LHCN-M2 (cell line): ENCODE measurements around the gene PLA2G12B. TPM values are rescaled to one million over a fixed set of nuclear protein-coding genes. Genes with fewer than 3 reads are reported as not detected.
"Not testable (repeated sequence)": the region's sequence is repeated elsewhere in the genome, so short reads cannot be mapped to it uniquely, and the experiment has no call there.

Source experiments
- DNase-seq: peaks from one replicate; pipeline ENCODE4 v3.0.0-alpha.2; 2012; ENCODE audit warnings: low read depth
- total RNA-seq: library from RNA; depleted of rRNA; stranded (reverse); fragments of >200 nt; gene quantifications from 2 replicates; pipeline ENCODE4 v1.2.3, GENCODE V29; 2014

PLA2G12B gene
- total RNA-seq, 1 experiment from 2014 or later: not detected

DNA sequence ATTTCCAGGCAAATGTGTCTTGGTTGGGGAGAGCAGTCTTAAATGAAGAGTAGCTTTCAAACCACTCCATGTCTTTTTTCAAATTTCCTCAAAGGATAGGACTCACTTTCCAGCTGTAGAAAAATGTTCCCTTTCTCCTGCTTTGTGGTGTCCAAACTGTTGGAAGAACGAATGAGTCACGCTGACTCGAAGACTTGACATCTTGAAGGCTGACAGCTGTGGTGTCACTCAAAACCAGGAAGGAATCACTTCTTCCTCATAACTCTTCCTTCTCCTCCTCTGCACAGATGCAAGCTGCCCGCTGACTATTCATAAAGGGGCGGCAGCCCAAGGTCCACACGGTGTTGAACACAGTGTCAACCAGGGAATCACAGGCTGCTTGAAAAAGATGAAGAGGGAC is 19.2 kb downstream of the PLA2G12B start:
- DNase-seq: peak; percentile 100

DNA sequence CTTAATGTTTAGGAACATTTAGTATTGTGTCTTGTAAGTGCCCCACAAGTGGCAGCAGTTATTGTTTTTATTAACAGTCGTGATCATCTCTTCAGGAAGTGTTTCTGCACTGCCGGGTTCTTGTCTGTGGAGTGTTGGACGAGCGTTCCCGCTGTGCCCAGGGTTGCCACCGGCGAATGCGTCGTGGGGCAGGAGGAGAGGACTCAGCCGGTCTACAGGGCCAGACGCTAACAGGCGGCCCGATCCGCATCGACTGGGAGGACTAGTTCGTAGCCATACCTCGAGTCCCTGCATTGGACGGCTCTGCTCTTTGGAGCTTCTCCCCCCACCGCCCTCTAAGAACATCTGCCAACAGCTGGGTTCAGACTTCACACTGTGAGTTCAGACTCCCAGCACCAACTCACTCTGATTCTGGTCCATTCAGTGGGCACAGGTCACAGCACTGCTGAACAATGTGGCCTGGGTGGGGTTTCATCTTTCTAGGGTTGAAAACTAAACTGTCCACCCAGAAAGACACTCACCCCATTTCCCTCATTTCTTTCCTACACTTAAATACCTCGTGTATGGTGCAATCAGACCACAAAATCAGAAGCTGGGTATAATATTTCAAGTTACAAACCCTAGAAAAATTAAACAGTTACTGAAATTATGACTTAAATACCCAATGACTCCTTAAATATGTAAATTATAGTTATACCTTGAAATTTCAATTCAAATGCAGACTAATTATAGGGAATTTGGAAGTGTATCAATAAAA is 22.2 kb downstream of the PLA2G12B start:
- DNase-seq: peak; percentile 72

GRCh38 chr10:72930276-72930675 is 24.3 kb downstream of the PLA2G12B start:
- no peak for DNase-seq

GRCh38 chr10:72928798-72929197 is 25.8 kb downstream of the PLA2G12B start:
- DNase-seq: no peak

DNA sequence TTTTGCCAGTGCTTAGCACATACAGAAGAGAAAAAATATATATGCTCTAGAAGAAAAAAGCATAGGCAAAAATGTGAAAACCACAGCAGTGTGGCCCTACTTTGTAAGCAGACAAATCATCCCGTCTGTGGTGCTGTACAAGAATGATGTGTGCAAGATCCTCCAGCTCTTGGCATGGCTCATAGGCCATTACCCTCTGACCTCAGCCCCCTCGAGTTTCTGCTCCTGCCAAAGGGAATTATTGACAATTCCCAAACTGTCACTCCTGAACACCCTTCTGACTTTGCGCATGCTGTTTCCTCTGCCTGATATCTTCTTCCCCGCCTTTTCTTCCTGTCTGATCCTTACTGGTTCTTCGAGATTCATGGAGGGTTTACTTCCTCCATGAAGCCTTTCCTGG is 27.1 kb downstream of the PLA2G12B start:
- no peak for DNase-seq

GRCh38 chr10:72925951-72926465 is 28.6 kb downstream of the PLA2G12B start:
- peak; percentile 27 for DNase-seq

- no peak for DNase-seq
These were observed 30.3 kb downstream of the PLA2G12B start for GRCh38 chr10:72924351-72924750.

DNA sequence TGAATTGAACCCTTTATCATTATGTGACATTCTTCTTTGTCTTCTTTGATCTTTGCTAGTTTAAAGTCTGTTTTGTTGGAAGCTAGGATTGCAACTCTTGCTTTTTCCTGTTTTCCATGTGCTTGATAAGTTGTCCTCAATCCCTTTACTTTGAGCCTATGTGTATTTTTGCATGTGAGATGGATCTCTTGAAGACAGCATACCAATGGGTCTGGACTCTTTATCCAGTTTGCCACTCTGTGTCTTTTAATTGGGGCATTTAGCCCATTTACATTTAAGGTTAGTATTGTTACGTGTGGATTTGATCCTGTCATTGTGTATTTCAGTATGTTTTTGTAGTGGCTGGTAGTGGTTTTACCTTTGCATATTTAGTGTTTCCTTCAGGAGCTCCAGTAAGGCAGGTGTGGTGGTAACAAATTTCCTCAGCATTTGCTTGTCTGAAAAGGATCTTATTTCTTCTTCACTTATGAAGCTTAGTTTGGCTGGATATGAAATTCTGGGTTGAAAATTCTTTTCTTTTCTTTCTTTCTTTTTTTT is 33.4 kb downstream of the PLA2G12B start:
- not testable (repeated sequence) for DNase-seq

- no peak for DNase-seq
These were observed 36.3 kb downstream of the PLA2G12B start for GRCh38 chr10:72918352-72918751.

- DNase-seq: not testable (repeated sequence)
These were observed 36.7 kb downstream of the PLA2G12B start for GRCh38 chr10:72917803-72918332.

DNA sequence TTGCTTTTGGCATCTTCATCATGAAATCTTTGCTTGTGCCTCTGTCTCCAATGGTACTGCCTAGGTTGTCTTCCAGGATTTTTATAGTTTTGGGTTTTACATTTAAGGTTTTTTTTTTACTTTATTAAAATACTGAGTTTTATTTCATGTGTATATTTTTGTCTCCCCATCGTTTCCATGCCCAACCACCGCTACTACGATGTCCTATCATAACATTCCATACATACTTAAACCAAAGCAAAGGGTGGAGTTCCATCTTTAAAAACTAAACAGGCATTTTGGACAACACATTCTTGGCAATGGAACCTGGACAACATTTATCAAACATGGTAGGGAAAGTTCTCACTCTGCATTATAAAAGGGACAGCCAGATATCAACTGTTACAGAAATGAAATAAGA is 37.4 kb downstream of the PLA2G12B start:
- not testable (repeated sequence) for DNase-seq

GRCh38 chr10:72913287-72913686 is 41.3 kb downstream of the PLA2G12B start:
- DNase-seq: no peak

GRCh38 chr10:72912736-72913135 is 41.9 kb downstream of the PLA2G12B start:
- DNase-seq: no peak

DNA sequence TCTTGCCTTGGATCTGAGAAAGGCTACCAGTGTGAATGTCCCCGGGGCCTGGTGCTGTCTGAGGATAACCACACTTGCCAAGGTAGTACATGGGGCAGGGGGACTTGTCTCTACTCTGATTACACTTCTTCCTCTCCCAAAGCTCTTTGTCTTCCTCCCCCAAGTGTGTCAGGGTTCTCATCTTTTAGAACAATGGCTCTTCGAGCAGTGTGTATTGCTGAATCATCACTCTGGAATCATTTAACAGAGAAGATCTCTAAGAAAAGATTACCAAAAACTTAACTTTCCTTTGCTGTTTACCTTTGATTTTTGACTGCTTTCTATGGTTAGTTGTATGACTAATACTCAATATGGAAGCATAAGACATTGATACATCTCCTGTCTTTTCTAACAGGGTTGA is 42.8 kb downstream of the PLA2G12B start:
- DNase-seq: no peak

- no peak for DNase-seq
These were observed 43.9 kb downstream of the PLA2G12B start for GRCh38 chr10:72910705-72911104.

- no peak for DNase-seq
These were observed 48.2 kb downstream of the PLA2G12B start for GRCh38 chr10:72906446-72906845.

DNA sequence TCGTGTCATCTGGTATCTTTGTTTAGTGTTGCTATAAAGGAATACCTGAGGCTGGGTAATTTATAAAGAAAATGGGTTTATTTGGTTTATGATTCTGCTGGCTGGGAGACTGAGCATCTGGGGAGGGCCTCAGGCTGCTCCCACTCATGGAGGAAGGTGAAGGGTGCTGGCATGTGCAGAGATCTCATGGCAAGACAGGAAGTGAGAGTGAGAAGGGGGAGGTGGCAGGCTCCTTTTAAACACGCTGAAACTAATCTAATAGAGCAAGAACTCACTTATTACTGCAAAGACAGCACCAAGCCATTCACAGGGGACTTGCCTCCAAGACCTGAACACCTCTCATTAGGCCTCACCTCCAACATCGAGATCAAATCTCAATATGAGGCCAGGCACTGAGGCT is 49.8 kb downstream of the PLA2G12B start:
- no peak for DNase-seq

GRCh38 chr10:72903941-72904446 is 50.6 kb downstream of the PLA2G12B start:
- not testable (repeated sequence) for DNase-seq

DNA sequence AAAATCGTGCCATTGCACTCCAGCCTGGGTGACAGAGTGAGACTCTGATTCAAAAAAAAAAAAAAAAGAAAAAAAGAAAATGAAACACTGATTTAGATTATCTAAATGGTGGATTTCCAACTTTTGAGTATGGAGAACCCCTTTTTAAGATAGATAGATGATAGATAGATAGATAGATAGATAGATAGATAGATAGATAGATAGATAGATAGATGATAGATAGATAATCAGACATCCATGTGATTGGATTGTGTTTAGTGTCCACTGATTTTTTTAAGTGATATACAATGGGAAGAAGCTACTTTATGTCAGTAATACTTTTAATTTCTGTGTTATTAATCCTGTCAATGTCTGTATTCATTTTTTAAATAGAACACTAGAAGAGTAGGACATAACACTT is 55.1 kb downstream of the PLA2G12B start:
- no peak for DNase-seq

DNA sequence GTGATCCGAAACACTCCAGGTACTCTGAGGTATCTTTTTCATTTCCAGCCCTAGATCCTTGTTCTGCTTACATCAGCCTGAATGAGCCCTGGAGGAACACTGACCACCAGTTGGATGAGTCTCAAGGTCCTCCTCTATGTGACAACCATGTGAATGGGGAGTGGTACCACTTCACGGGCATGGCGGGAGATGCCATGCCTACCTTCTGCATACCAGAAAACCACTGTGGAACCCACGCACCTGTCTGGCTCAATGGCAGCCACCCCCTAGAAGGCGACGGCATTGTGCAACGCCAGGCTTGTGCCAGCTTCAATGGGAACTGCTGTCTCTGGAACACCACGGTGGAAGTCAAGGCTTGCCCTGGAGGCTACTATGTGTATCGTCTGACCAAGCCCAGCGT is 56.0 kb downstream of the PLA2G12B start:
- DNase-seq: no peak

- DNase-seq: no peak
These were observed 59.3 kb downstream of the PLA2G12B start for GRCh38 chr10:72895236-72895850.

DNA sequence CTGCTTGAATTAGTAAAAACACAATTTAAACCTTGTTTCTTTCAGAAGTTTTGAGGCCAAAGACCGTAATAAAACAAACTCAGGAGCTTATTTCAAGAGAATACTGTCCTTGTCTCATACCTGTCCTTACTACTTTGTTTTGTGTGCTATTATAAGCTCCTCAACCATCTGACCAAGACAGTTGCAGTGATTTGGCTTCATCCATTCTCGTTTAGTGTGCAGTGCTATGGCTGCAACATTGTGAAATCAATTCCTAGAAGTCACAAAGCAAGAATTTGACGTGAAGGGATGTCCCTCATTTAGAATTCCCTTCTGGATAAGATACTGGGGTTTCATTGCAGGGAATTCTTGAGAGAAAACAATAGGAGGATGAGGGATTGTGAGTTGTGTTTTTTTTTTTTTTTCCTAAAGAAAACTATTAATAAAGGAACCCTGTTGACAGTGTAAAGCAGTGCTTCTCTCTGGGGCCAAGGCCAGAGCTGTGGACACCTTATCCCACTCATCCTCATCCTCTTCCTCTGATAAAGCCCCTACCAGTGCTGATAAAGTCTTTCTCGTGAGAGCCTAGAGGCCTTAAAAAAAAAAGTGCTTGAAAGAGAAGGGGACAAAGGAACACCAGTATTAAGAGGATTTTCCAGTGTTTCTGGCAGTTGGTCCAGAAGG is 61.3 kb downstream of the PLA2G12B start, which contains the start of gene OIT3:
TSS of gene OIT3 (plus strand) at position 604 of the 663 bp plus-strand sequence. CDS start 60 bp downstream, outside the sequence.
- no peak for DNase-seq
